Stomach (tissue), 9 donors: ENCODE measurements around the gene RAPGEF3. TPM values are rescaled to one million over a fixed set of nuclear protein-coding genes. Genes with fewer than 3 reads are reported as not detected.

ENCODE experiments used
- DNase-seq, 2 donors: peaks; one replicate each; pipeline versions ENCODE4 v3.0.0 to v3.0.0-alpha.2; 2013 to 2019
- H3K27ac ChIP-seq, 5 donors: fragments of 200-600 bp in 4 of 5; sonication (generic) in 4 of 5; one replicate each; pipeline ENCODE4 v1.5.1; 2013 to 2019; ENCODE audit warnings: mild to moderate bottlenecking in 1 of 5, moderate library complexity in 1 of 5
- H3K27me3 ChIP-seq, 3 donors: fragments of 200-600 bp; sonication (generic); one replicate each; pipeline ENCODE4 v1.5.1; 2017 to 2019; ENCODE audit warnings: mixed run types in 1 of 3
- H3K36me3 ChIP-seq, 4 donors: fragments of 200-600 bp; sonication (generic); 1 replicate in 3 of 4; 2 replicates in 1 of 4; pipeline ENCODE4 v1.5.1; 2016 to 2019
- H3K4me1 ChIP-seq, 4 donors: fragments of 200-600 bp; sonication (generic); one replicate each; pipeline ENCODE4 v1.5.1; 2016 to 2019
- H3K4me3 ChIP-seq, 4 donors: fragments of 200-600 bp; sonication (generic) in 3 of 4; one replicate each; pipeline ENCODE4 v1.5.1; 2016 to 2019; ENCODE audit warnings: mild to moderate bottlenecking in 1 of 4
- H3K9me3 ChIP-seq, 4 donors: fragments of 200-600 bp; sonication (generic); one replicate each; pipeline ENCODE4 v1.5.1; 2016 to 2019
- EP300 ChIP-seq: sonication (generic); formaldehyde crosslinking; IDR thresholded peaks from one replicate; pipeline ENCODE4 v1.6.1; 2017; ENCODE audit warnings: antibody characterized with exemption
- POLR2A ChIP-seq, 4 donors: fragments of 450-650 bp; IDR thresholded peaks; one replicate each; pipeline ENCODE4 v1.6.1; 2016; ENCODE audit warnings: antibody characterized with exemption in 4 of 4, control low read depth in 2 of 4, mild to moderate bottlenecking in 1 of 4, moderate library complexity in 1 of 4
- POLR2AphosphoS5 ChIP-seq, 3 donors: sonication (generic); formaldehyde crosslinking; IDR thresholded peaks; one replicate each; pipeline ENCODE4 v1.6.1; 2016; ENCODE audit warnings: antibody characterized with exemption in 3 of 3
- WGBS, 5 donors: extraction: QIAGEN DNeasy Blood & Tissue Kit in 3 of 5; methylation state at CpG; one replicate each; pipeline versions ENCODE4 v1.1.5 to v1.1.7; 2013 to 2018; 5-methylcytosine and 5-hydroxymethylcytosine counted together
- intact Hi-C: fragments of 100-400 bp; cut with DNase I; formaldehyde crosslinking; loops from one replicate; pipeline ENCODE4 v1.15.1; 2023; ENCODE audit warnings: low total_unique reads
- polyA plus RNA-seq, 3 donors: library from polyadenylated mRNA; stranded (reverse); fragments of 200-250 nt; gene quantifications; one replicate each; pipeline ENCODE4 v1.2.3, GENCODE V29; 2013
- total RNA-seq, 5 donors: library from RNA; depleted of rRNA; stranded (reverse); fragments of >200 nt; gene quantifications; one replicate each; pipeline versions ENCODE4 v1.1.0 to v1.2.3, GENCODE V29; 2014 to 2016
- TF ChIP-seq, protein P1 (sequence below), 7 experiments: fragments of 450-650 bp in 4 of 7; fragments of 200-600 bp in 3 of 7; sonication (generic) in 3 of 7; IDR thresholded peaks; one replicate each; pipeline ENCODE4 v1.5.1; 2016 to 2019; ENCODE audit warnings: antibody characterized with exemption in 7 of 7, control low read depth in 2 of 7, mild to moderate bottlenecking in 1 of 7
- donor health status: healthy with polysubstance abuse.
- donor health status: Bipolar disorder and iron deficiency.
- donor health status: healthy.

The RAPGEF3 gene
- total and polyA plus RNA-seq, 8 donors = 15.9 to 114 (median 23.9) TPM

- WGBS, 5 donors = 3 to 10% (median 7%) methylated on average over 4 to 10 of the region's 10 CpGs
These were observed 171 bp downstream of the RAPGEF3 start for GRCh38 chr12:47758584-47758833.

DNA sequence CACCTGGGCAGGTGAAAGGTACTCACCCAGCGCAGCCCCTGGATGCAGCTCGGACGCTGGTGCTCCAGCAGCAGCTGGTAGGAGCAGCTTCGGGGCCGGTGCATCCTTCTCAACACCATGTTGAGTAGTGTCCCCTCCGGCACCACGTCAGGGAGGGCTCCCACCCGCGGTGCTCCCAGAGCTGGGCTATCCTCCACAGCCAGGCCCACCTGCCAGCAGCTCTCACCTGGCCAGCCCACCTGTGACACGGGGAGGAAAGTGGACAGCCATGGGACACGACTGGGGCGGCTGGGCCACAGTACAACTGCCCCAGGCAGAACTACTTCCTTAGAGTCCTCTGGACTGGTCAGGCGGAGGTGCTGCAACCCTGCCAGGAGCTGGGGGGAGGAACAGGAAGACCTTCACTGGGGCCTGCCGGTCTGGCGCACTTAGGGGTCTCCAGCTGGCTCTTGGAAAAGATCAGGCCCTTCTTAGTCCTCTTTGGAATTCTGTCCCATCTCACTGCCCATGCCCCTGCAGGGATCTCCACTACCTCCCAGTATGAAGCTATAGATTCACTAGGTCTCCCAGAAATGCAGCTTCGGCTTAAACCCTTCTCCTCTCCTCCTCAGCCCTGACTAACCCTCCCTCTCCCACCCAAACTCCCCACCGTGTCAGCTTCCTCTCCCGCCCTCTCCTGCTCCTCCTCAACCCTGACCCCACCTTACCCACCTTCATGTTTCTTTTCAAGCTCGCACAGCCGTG, 668 bp downstream of the RAPGEF3 start:
- WGBS, 5 donors = 23 to 47% (median 27%) methylated on average over 9 to 20 of the region's 20 CpGs
- Histone ChIP-seq H3K27me3 (no peaks in the 10 kb centered on the region), H3K27ac (peak overlapping the region; percentile 86 to 88 (median 88)), H3K36me3 (no peaks in the 10 kb centered on the region), H3K4me1 (peaks cover 51 to 70% (median 67%) of the 10 kb centered on the region in 4 donors), H3K4me3 (peak overlapping the region; percentile 57 to 75 (median 60)), H3K9me3 (no peaks in the 10 kb centered on the region)
- no peak for TF ChIP-seq POLR2AphosphoS5 (IDR thresholded peaks at IDR 0.05)
- TF ChIP-seq, protein P1, sequence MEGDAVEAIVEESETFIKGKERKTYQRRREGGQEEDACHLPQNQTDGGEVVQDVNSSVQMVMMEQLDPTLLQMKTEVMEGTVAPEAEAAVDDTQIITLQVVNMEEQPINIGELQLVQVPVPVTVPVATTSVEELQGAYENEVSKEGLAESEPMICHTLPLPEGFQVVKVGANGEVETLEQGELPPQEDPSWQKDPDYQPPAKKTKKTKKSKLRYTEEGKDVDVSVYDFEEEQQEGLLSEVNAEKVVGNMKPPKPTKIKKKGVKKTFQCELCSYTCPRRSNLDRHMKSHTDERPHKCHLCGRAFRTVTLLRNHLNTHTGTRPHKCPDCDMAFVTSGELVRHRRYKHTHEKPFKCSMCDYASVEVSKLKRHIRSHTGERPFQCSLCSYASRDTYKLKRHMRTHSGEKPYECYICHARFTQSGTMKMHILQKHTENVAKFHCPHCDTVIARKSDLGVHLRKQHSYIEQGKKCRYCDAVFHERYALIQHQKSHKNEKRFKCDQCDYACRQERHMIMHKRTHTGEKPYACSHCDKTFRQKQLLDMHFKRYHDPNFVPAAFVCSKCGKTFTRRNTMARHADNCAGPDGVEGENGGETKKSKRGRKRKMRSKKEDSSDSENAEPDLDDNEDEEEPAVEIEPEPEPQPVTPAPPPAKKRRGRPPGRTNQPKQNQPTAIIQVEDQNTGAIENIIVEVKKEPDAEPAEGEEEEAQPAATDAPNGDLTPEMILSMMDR (IDR thresholded peaks at IDR 0.05) = no peak
- peak; percentile 52 for DNase-seq
- intact Hi-C loops = no loop called here

More at GRCh38 chr12:47758584-47758833, 171 bp downstream of the RAPGEF3 start:
- TF ChIP-seq POLR2AphosphoS5 (IDR thresholded peaks at IDR 0.05) (no peak), EP300 (no peak), POLR2A (IDR thresholded peaks at IDR 0.05) (no peak)
- TF ChIP-seq, protein P1 (IDR thresholded peaks at IDR 0.05) = no peak
- no peaks in the 10 kb centered on the region for H3K9me3 ChIP-seq
- H3K36me3 ChIP-seq = no peaks in the 10 kb centered on the region
- H3K4me3 ChIP-seq = peak overlapping the region; percentile 57 to 75 (median 60)
- intact Hi-C loops = no loop called here
- H3K27me3 ChIP-seq = no peaks in the 10 kb centered on the region
- peak overlapping the region; percentile 86 to 88 (median 88) for H3K27ac ChIP-seq
- H3K4me1 ChIP-seq = peaks cover 46 to 66% (median 62%) of the 10 kb centered on the region in 4 donors
- DNase-seq = no peak

GRCh38 chr12:47757364-47757839, 1.3 kb downstream of the RAPGEF3 start:
- DNase-seq = no peak
- Histone ChIP-seq H3K4me1 (peaks cover 57 to 76% (median 73%) of the 10 kb centered on the region in 4 donors), H3K9me3 (no peaks in the 10 kb centered on the region), H3K27me3 (no peaks in the 10 kb centered on the region), H3K4me3 (peak overlapping the region; percentile 57 to 75 (median 60)), H3K27ac (peak overlapping the region; percentile 86 to 88 (median 88)), H3K36me3 (no peaks in the 10 kb centered on the region)
- no peak for TF ChIP-seq POLR2A (IDR thresholded peaks at IDR 0.05)
- TF ChIP-seq POLR2AphosphoS5 (IDR thresholded peaks at IDR 0.05) = no peak
- no peak for TF ChIP-seq EP300
- TF ChIP-seq, protein P1 (IDR thresholded peaks at IDR 0.05) = no peak
- 32 to 52% (median 41%) methylated on average over 7 of the region's 7 CpGs for WGBS, 5 donors
- intact Hi-C loops = no loop called here

GRCh38 chr12:47755655-47756562, 2.8 kb downstream of the RAPGEF3 start:
- intact Hi-C loops = no loop called here
- 56 to 69% (median 65%) methylated on average over 12 of the region's 12 CpGs for WGBS, 5 donors
- H3K4me1 ChIP-seq = peaks cover 65 to 84% (median 80%) of the 10 kb centered on the region in 4 donors
- TF ChIP-seq EP300 = no peak
- TF ChIP-seq, protein P1 (IDR thresholded peaks at IDR 0.05) = no peak
- no peak for TF ChIP-seq POLR2A (IDR thresholded peaks at IDR 0.05)
- TF ChIP-seq POLR2AphosphoS5 (IDR thresholded peaks at IDR 0.05) = no peak
- peak overlapping the region; percentile 76 to 88 (median 80) for H3K27ac ChIP-seq
- H3K9me3 ChIP-seq = no peaks in the 10 kb centered on the region
- DNase-seq = peak in 1 of 2 donors; percentile 76
- H3K27me3 ChIP-seq = no peaks in the 10 kb centered on the region
- peaks cover 0 to 9% (median 4%) of the 10 kb centered on the region in 4 donors for H3K36me3 ChIP-seq
- peak overlapping the region; percentile 11 to 75 (median 57) for H3K4me3 ChIP-seq
